GM18526 (cell line): ENCODE data around the gene COL25A1.

Experiments
- POLR2A ChIP-seq: IDR thresholded peaks from 3 replicates; pipeline ENCODE4 v1.6.1; 2011; ENCODE audit not compliant: insufficient read length; ENCODE audit errors: extremely low read depth

The COL25A1 gene

GRCh38 chr4:109301651-109302360, 652 bp downstream of the COL25A1 start:
- TF ChIP-seq POLR2A = no peak

- no peak for TF ChIP-seq POLR2A
Measured at GRCh38 chr4:109298279-109299010, 4.0 kb downstream of the COL25A1 start.

- TF ChIP-seq POLR2A = no peak
Measured at GRCh38 chr4:109296527-109296926, 5.9 kb downstream of the COL25A1 start.

GRCh38 chr4:109295081-109295480, 7.4 kb downstream of the COL25A1 start:
- TF ChIP-seq POLR2A = no peak

GRCh38 chr4:109294468-109295020, 7.9 kb downstream of the COL25A1 start:
- no peak for TF ChIP-seq POLR2A

- TF ChIP-seq POLR2A = no peak
Measured at GRCh38 chr4:109294006-109294405, 8.5 kb downstream of the COL25A1 start.

GRCh38 chr4:109291707-109292238, 10.7 kb downstream of the COL25A1 start:
- TF ChIP-seq POLR2A = no peak

- no peak for TF ChIP-seq POLR2A
Measured at GRCh38 chr4:109290918-109291317, 11.5 kb downstream of the COL25A1 start.

- no peak for TF ChIP-seq POLR2A
Measured at GRCh38 chr4:109278594-109279031, 23.8 kb downstream of the COL25A1 start.

- TF ChIP-seq POLR2A = no peak
Measured at GRCh38 chr4:109276482-109277095, 25.9 kb downstream of the COL25A1 start.

- TF ChIP-seq POLR2A = no peak
Measured at GRCh38 chr4:109275066-109275745, 27.3 kb downstream of the COL25A1 start.

- no peak for TF ChIP-seq POLR2A
Measured at GRCh38 chr4:109266891-109267290, 35.6 kb downstream of the COL25A1 start.

GRCh38 chr4:109266236-109266635, 36.2 kb downstream of the COL25A1 start:
- TF ChIP-seq POLR2A = no peak

GRCh38 chr4:109263721-109264120, 38.7 kb downstream of the COL25A1 start:
- TF ChIP-seq POLR2A = no peak

- TF ChIP-seq POLR2A = no peak
Measured at GRCh38 chr4:109256818-109257217, 45.6 kb downstream of the COL25A1 start.
